NCI-H526 (cell line): Measurements from ENCODE around the gene TLK2.
"Not testable (repeated sequence)": the region's sequence is repeated elsewhere in the genome, so short reads cannot be mapped to it uniquely, and the experiment has no call there.

Experiments
- DNase-seq, 2 experiments: peaks; one replicate each; lab custom pipeline; 2025; lab: John Stamatoyannopoulos, UW

The TLK2 gene

DNA sequence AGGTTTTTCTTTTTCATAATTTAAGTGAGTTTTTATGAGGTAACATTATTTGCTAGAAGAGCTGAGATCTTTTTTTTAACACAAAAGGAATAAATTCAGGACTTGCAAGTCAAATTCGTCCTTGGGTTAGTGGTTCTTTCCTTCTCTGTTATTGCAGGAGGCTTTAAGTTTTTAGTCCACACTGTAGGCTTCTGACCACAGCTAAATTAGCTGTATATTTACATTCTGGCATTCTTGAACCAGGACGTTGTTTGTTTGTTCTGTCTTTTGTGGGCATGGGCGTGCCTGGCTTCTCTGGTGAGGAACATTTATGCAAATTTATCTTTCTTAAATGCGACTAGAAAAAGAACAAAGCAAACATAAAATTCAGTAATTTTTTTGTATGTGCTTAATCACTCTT, 80.3 kb downstream of the TLK2 start:
- DNase-seq, result peak; percentile 10 to 52

DNA sequence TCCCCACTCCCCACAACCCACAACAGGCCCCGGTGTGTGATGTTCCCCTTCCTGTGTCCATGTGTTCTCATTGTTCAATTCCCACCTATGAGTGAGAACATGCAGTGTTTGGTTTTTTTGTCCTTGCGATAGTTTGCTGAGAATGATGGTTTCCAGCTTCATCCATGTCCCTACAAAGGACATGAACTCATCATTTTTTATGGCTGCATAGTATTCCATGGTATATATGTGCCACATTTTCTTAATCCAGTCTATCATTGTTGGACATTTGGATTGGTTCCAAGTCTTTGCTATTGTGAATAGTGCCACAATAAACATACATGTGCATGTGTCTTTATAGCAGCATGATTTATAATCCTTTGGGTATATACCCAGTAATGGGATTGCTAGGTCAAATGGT, 82.3 kb downstream of the TLK2 start:
- DNase-seq, result not testable (repeated sequence)

DNA sequence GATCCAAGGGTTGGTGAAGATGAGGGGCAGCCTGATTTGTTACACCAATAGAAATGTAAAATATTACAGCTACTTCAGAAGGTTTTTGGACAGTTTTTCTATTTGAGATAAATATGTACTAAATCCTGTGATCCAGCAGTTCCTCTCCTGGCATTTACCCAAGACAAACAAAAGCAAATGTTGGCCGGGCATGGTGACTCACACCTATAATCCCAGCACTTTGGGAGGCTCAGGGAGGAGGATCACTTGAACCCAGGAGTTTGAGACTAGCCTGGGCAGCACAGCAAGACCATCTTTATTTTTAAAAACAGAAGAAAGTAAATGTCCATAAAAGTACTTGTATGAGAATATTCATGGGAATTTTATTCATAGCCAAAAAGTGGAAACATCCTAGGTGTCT, 84.0 kb downstream of the TLK2 start:
- no peak for DNase-seq

DNA sequence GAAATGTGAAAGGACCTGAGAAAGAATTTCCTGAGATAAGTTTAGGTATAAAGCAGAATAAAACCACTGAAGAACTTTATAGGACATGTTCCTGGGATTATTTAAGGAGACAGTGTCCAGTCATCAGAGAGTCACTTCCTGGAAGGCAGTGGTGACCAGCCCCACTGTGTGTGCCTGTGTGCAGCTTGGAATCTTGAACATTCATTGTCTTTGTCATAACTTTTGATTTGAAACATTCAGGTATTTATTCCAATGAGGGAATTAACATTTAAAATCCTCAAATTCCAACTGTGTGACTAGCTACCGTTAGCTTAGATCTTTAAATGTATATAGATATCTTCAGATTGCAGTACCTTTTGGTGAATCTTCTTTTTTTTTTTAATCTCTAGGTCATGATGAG, 87.2 kb downstream of the TLK2 start:
- DNase-seq, result no peak

DNA sequence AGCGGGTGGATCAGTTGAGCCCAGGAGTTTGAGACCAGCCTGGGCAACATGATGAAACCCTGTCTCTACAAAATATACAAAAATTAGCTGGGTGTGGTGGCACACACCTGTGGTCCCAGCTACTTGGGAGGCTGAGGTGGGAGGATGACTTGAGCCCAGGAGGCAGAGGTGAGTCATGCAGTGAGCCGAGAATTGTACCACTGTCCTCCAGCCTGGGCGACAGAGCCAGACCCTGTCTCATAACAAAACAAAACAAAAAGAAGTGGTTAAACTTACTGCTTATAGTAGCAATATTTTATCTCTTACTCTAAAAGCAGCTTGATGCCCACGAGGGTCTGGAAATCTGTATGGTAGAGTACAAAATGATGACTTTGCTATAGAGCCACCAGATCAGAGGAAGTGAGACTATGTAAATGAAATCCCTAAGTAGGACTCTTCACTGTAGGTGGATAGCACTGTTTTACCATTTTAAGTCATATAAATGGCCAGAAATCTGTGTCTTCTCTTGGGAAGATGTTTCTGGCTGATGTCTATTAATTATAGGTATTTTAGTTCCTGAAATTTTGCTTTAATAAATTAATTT, 88.5 kb downstream of the TLK2 start:
- DNase-seq, result no peak

DNA sequence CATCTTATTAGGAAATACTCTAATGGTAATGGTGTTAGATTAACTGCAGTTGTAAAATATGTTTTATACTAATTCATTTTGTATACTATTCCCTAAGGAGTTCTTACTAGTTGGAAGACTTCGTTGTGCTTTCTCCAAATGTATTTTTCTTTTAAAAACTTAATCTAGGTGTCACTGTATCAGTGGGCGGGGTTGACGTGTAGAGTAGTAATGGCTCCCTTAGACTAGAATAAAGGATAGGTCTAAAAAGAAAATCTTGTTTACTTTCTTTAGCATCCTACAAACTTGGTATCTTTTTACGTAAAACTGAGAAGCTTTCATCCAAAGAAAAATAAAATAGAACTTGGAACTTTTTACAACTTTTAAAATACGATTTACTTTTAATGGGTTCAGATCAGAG, 93.9 kb downstream of the TLK2 start:
- DNase-seq, result no peak

- no peak for DNase-seq
These were observed 94.3 kb downstream of the TLK2 start for GRCh38 chr17:62572888-62573401.

DNA sequence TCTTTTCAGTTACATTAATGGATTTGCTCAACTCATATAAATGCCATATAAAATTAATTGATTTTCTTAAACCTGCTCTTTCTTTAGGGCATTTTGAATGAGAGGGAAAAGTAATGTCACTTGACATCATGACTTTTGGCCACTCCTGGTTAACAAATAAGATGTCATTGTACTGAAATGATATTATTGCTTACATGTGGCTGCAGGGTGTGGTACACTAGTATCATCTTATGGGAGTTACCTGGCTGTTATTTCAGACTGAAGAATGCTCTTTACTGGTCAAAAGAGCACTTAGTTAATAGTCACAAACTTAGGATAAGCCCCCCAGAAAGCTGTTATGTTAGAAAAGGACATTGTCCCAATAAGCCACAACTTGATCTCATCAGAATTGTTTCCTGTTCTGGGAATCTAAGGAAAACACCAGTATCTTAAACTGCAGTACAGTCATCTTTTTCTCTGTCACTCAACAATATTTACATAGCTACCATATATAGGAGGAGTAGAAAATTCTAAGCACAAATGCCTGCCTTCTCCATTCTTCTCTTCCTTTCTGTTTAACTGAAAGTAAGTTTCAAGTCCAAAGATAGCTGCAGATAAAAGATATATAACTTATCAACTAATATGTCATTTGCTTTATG, 95.0 kb downstream of the TLK2 start:
- DNase-seq, result no peak

DNA sequence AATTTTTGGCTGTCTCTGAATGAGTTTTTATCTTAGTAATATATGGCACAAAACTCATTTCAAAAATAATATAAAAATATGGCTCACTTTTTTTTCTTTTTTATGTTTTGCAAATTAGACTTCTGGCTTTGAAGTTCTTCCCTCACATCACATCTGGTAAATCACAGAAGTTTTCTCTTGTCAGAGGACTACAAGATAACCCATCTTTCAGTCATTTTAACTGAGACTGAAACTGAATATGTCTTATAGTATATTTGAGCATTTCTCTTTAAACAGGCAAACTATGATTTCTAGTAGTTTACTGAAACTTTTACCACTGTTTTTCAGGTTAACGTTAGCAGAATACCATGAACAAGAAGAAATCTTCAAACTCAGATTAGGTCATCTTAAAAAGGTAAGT, 97.8 kb downstream of the TLK2 start:
- no peak for DNase-seq

GRCh38 chr17:62578757-62579487, 100.3 kb downstream of the TLK2 start:
- no peak for DNase-seq

DNA sequence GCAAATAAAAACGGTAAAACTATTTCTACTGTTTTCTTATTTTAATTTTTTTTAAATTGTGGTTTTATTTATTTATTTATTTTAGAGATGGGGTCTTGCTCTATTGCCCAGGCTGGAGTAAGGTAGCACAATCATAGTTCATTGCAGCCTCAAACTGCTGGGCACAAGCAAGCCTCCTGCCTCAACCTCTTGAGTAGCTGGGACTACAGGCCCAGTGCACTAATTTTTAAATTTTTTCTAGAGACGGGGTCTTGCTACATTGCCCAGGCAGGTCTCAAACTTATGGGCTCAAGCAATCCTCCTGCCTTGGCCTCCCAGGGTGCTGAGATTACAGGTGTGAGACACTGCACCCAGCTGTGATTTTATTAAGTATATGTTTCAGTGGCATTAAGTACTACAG, 102.3 kb downstream of the TLK2 start:
- no peak for DNase-seq

- no peak for DNase-seq
These were observed 103.1 kb downstream of the TLK2 start for GRCh38 chr17:62581764-62582163.

DNA sequence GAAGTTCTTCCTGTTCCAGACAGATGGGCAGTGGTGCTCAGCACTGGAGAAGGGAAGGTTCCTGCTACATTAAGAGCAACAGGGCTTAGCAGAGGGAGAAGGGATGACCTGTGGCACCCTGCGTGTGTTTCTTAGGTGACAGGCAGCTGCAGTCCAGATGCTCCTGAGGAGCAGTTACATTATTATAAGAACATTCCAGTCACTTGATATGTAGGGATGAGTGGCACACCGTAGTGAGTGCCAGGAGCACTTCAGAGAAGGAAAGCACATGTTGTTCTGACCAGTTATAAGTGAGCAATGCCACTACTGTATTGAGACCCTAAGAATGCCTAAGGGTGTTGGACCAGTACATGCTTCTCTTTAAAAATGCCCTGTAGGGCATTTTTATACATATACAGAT, 108.9 kb downstream of the TLK2 start:
- DNase-seq, result no peak

DNA sequence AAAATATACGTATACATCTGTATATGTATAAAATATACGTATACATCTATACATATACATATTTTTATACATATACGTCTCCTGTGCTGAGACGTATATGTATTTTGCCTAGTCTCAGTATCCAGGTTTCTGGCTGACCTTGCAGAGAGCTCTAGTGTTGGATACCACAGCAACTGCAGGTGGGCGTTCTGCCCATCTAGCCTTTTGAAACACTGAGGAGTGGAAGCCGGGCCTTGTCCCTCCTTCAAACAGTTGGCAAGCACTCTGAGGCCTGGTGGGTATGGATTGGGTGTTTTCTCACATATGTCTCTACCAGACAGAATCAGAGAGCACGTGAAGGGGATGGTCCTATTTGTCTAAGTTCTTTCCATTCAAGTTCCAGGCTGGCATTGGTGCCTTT, 109.5 kb downstream of the TLK2 start:
- no peak for DNase-seq

DNA sequence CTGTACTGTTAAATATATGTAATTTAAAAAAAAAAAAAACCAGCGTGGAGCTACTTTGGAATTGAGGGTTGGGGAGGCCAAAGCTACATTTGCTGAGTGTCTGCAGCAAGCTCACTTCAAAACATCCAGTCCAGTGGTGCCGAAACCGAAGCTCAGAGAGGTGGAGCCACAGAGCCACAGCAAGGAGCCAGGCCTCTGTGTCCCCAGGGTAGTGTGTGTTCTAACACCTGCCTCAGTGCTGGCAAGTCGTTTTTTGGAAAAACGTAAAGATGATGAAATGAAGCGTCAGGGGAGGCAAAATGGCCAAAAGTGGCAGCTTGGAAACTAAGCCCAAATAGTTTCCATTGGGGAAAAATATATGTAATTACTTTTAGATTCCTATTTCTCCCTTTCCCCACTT, 112.7 kb downstream of the TLK2 start:
- DNase-seq, result no peak

GRCh38 chr17:62591822-62592221, 113.2 kb downstream of the TLK2 start:
- DNase-seq, result not testable (repeated sequence)

DNA sequence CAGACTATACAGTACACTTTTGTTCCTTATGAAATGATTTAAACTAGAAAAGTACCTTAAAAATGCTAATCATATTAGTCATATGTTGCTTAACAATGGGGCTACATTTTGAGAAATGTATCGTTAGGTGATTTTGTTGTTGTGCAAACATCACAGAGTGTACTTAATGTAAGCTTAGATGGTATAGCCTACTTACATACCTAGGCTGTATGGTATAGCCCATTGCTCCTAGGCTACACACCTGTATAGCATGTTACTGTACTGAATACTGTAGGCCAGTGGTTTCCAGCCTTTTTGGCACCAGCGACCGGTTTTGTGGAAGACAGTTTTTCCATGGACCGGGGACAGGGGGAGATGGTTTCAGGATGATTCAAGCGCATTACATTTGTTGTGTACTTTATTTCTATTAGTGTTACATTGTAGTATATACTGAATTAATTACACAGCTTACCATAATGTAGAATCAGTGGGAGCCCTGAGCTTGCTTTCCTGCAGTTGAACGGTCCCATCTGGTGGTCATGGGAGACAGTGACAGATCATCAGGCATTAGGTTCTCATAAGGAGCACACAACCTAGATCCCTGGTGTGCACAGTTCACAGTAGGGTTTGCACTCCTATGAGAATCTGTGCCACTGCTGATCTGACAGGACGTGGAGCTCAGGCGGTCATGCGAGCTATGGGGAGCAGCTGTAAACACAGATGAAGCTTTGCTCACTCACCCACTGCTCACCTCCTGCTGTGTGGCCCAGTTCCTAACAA, 113.9 kb downstream of the TLK2 start:
- DNase-seq, result no peak

DNA sequence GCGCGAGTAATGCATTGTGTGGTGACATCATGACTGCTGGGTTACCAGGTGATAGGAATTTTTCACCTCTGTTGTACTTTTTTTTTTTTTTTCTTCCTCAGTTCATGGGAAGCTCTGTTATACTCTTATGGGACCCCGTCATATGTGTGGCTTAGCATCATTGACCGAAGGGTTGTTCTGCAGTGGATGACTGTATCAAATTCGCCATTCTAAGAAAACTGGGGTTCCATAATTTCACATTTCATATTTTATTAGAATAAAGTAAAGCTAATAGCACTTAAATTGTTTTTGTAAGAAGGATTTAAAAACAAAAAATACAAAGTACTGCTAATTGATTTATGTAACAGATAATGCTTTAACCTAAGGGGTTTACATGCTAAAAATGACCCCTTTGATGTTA, 116.9 kb downstream of the TLK2 start:
- no peak for DNase-seq

DNA sequence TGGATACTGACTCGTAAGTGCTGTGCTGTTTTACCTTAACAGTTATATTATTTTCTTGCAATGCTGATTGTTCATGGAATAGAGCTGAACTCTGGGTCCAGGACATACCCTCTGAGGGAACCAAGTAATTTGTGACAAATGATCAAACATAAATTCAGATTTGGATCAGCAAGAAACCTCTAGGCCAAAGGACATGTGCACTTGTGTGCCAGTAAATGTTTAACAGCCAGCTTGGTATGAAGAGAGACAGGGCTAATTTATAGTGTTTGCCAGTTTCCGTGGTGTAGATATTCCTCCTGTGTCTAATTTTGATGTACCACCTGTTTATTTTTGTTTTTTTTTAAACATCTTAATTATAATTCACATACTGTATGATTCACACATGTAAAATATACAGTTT, 118.0 kb downstream of the TLK2 start:
- DNase-seq, result no peak

GRCh38 chr17:62597150-62597549, 118.5 kb downstream of the TLK2 start:
- DNase-seq, result no peak

DNA sequence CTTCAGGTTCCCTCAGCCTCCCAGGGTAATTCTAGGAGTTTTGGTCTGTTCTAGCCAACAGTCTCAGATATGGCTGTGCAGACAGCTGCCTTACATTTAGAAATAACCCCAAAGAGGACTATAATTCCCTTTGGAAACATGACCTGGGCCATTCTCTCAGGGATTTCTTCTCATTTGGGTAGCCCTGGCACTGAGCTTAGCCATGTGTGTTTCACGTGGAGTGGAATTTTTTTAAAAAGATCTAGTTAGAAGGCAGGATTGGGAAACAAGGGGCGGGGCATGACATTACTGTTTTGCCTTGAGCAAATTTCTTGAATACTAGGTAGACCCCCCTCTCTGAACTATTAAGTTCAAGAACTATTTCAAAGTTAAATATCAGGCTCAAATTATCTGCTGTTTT, 119.3 kb downstream of the TLK2 start:
- DNase-seq, result no peak

GRCh38 chr17:62599964-62600657, 121.5 kb downstream of the TLK2 start:
- no peak for DNase-seq
